Spleen (tissue), 7 donors: Measurements from ENCODE around the gene TP73.

Source experiments
- POLR2AphosphoS5 ChIP-seq, 3 donors: sonication (generic); formaldehyde crosslinking; IDR thresholded peaks; one replicate each; pipeline ENCODE4 v1.5.1; 2017; ENCODE audit warnings: antibody characterized with exemption in 3 of 3
- TF ChIP-seq, protein P1 (sequence below), 11 experiments: fragments of 200-600 bp in 7 of 11; fragments of 450-650 bp in 4 of 11; sonication (generic) in 4 of 11; IDR thresholded peaks in 8 of 11; conservative IDR thresholded peaks in 3 of 11; 1 replicate in 7 of 11; 2 replicates in 4 of 11; pipeline versions ENCODE4 v1.4.0 to v1.8.0; 2016 to 2021; ENCODE audit warnings: antibody characterized with exemption in 11 of 11, inconsistent platforms in 4 of 11, mild to moderate bottlenecking in 1 of 11
- donor health status: DM: no; HTN: no; CAD: no; lungs with moderate emphysema.
- donor health status: DM: no; HTN: no; CAD: no.
- donor health status: DM: no; HTN: no; CAD: no.

DNA sequence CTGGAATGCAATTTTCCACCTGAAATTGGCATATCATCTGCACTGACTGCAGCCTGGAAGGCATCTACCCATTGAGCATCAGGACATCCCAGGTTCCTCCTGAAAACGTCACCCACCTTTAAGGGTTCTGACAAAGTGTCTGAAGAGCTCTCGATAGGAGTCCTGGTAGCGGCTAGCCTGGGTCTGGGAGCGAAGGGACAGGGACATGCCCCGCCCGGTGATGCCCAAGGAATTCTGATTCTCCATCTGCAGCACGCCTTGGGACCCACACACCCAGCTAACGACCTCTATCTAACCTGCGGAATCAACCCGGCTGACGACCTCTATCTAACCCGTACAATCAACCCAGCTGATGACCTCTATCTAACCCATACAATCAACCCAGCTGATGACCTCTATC lies 86.6 kb downstream of the TP73 start:
- TF ChIP-seq, protein P1, sequence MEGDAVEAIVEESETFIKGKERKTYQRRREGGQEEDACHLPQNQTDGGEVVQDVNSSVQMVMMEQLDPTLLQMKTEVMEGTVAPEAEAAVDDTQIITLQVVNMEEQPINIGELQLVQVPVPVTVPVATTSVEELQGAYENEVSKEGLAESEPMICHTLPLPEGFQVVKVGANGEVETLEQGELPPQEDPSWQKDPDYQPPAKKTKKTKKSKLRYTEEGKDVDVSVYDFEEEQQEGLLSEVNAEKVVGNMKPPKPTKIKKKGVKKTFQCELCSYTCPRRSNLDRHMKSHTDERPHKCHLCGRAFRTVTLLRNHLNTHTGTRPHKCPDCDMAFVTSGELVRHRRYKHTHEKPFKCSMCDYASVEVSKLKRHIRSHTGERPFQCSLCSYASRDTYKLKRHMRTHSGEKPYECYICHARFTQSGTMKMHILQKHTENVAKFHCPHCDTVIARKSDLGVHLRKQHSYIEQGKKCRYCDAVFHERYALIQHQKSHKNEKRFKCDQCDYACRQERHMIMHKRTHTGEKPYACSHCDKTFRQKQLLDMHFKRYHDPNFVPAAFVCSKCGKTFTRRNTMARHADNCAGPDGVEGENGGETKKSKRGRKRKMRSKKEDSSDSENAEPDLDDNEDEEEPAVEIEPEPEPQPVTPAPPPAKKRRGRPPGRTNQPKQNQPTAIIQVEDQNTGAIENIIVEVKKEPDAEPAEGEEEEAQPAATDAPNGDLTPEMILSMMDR (IDR thresholded peaks at IDR 0.05 in 8 of 11, conservative IDR thresholded peaks at IDR 0.05 in 3 of 11), result no peak
- no peak for TF ChIP-seq POLR2AphosphoS5 (IDR thresholded peaks at IDR 0.05)
